Measurements from ENCODE around the gene C1orf87.
A peak's percentile ranks its signal among the peaks of the same experiment; 100 is the strongest.

Gene C1orf87

DNA sequence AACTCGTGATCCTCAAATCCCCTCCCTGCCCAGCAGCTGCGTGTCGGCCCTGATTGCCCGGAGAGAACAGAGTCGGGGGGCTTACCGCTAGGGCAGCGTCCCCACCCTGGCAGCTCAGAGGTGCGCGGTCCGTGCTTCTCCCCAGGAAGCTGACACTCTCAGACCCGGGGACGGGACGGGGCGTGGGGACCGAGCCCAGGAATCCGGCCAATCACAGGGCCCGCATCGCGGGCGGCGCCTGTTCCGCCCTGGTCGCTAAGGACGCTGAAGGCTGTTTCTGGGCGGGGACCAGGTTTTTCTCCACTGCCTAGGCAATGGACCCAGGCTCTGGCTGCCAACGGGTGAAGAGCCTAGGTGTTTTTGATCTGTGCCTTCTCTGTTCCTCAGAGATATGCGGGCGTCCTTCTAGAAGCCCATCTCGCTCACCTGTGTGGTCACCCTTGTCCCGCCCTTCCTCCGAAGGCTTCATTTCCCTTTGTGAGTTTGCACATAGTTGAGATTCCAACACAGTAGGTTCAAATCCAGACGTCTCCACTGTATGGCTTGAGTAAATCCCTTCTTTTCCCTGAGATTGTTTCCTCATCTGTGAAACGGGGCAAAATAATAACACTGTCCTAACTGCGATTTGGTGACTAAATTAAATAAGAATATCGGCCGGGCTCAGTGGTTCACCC lies at the start of gene C1orf87:
C1orf87 (minus strand) TSS at position 166 of the 674 bp plus-strand sequence. CDS start 1,127 bp downstream, outside the sequence.
- peak; percentile 45 for DNase-seq

GRCh38 chr1:60118085-60118484 lies 44.5 kb upstream of the C1orf87 start:
- no peak for DNase-seq

GRCh38 chr1:60114745-60115318 lies 41.3 kb upstream of the C1orf87 start:
- no peak for DNase-seq

GRCh38 chr1:60113596-60113995 lies 40.0 kb upstream of the C1orf87 start:
- no peak for DNase-seq

DNA sequence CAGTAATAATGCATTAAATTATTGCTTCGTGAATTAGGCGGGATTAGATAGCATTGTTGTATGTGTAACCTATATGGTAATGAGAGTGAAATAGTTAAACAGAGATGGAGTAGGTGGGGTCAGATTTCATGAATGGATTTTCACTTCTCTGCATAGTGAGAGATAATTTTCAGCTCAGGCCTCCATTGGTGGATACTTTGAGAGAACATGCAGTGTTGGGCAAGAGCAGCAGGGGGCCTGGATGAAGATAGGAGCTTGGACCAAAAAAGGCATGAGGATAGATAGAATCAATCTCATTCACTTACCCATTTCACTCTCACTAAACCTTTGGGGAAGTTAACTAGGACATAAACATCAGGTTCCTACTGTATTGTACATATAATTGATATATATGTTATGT lies 39.5 kb upstream of the C1orf87 start:
- no peak for DNase-seq

GRCh38 chr1:60111716-60112115 lies 38.1 kb upstream of the C1orf87 start:
- DNase-seq = no peak

- DNase-seq = no peak
Observed at GRCh38 chr1:60111118-60111517, 37.5 kb upstream of the C1orf87 start.

GRCh38 chr1:60108196-60108595 lies 34.6 kb upstream of the C1orf87 start:
- DNase-seq = no peak

DNA sequence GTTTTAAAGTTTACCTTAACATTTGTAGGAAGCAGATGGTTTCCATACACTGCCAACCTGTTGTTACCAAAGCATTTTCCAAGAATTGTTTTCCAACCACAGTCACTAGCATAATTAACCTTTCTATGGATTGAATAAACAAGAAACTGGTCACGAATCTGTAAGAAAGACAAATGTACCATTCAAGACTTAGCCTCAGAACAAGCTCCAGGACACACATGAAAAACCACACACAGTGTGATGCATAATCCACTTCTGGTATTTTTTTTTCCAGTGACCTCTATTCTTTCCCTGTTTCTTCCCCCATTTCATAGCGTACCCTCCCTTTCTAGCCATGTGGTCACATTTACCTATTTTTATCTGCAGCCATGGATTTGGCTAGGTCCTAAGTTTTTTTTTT lies 29.6 kb upstream of the C1orf87 start:
- DNase-seq = no peak

- DNase-seq = no peak
Observed at GRCh38 chr1:60102267-60103061, 28.9 kb upstream of the C1orf87 start.

- DNase-seq = no peak
Observed at GRCh38 chr1:60101516-60101915, 27.9 kb upstream of the C1orf87 start.

- peak; percentile 95 for DNase-seq
Observed at GRCh38 chr1:60091195-60091715, 17.7 kb upstream of the C1orf87 start.

DNA sequence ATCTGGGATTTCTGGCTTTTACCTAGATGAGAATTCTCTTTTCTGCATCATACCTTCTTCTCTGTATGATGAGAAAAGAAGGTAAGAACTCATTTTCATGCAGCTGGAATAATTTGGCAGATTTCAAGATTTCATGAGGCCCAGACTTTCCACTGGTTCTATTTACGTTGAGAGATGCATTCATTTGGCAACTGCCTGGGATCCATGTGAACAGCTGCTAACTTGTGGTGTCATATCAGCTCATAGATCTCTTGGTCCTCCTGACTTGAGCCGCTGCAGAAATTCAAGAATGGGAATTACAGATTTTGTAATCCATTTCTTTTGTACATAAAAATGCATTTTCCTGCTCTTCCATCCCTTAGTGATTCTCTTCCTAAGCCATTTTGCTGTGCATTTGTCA lies 17.1 kb upstream of the C1orf87 start:
- peak; percentile 77 for DNase-seq

GRCh38 chr1:60088620-60089155 lies 15.1 kb upstream of the C1orf87 start:
- no peak for DNase-seq

DNA sequence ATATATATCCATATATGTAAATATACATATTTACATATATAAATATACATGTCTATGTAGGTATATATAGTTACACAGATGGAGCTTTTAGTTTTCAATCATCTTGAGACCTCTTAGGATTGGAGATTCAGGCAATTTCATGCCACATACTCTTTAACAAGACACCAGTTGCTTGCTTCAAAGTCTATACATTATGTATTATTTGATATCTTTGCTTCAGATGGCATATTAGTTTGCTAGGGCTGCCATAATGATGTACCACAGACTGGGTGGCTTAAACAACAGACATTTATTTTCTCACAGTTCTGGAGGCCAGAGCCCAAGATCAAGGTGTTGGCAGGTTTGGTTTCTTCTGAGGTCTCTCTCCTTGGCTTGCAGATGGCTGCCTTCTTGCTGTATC lies 14.1 kb upstream of the C1orf87 start:
- no peak for DNase-seq

DNA sequence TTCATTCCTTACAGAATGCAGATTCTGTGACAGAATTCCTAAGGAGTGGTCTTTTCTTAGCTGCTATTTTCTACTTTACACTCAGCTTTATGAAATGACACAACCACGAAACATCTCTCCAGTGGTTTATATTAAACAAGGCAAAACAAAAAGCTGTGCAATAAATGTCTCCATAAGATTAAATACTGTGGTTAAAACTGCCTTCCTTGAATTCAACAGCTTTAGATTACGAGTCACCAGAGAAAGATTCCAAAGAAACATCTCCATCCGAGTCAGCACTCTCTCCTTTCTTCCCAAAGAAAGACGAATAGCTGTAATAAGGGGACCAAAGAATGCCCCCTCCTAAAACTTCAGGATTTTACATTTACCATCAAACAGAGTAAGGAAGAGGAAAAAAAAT lies 4.6 kb upstream of the C1orf87 start:
- DNase-seq = no peak

- no peak for DNase-seq
Observed at GRCh38 chr1:60071296-60071695, 2.3 kb downstream of the C1orf87 start.

DNA sequence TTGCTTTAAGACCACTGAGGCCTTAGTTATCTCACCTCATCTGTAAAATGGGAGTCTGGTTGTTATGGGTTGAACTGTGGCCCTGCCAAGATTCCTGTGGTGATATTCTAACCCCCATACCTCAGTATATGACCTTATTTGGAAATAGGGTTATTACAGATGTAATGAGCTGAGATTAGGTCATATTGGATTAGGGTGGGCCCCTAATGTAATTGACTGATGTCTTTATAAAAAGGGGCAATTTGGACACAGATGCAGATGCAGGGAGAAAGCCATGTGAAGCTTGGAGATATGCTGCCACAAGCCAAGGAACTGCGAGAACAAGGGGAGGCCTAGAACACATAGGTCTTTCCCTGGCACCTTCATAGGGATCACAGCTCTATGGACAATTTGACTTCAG lies 3.9 kb downstream of the C1orf87 start:
- no peak for DNase-seq

- no peak for DNase-seq
Observed at GRCh38 chr1:60068393-60069045, 5.1 kb downstream of the C1orf87 start.

- no peak for DNase-seq
Observed at GRCh38 chr1:60066001-60066400, 7.6 kb downstream of the C1orf87 start.

GRCh38 chr1:60065199-60065598 lies 8.4 kb downstream of the C1orf87 start:
- DNase-seq = no peak

- DNase-seq = no peak
Observed at GRCh38 chr1:60063561-60063960, 10.0 kb downstream of the C1orf87 start.

GRCh38 chr1:60059468-60059867 lies 14.1 kb downstream of the C1orf87 start:
- DNase-seq = peak; percentile 80

Data from NCI-H146 (cell line).